WERI-Rb-1 (cell line): ENCODE measurements around the gene PAQR7.

Experiments
- DNase-seq: peaks from one replicate; pipeline ENCODE4 v3.0.0-alpha.2; 2020
- H3K27ac ChIP-seq: fragments of 250-450 bp; sonication (Bioruptor Pico); 2 replicates; pipeline ENCODE4 v1.5.1; 2020; ENCODE audit warnings: mild to moderate bottlenecking, moderate library complexity
- H3K27me3 ChIP-seq: fragments of 250-450 bp; sonication (Bioruptor Pico); 2 replicates; pipeline ENCODE4 v1.5.1; 2021; ENCODE audit warnings: mild to moderate bottlenecking, low read depth, moderate library complexity; ENCODE audit not compliant: insufficient read depth, severe bottlenecking
- H3K36me3 ChIP-seq: fragments of 250-450 bp; sonication (Bioruptor Pico); 2 replicates; pipeline ENCODE4 v1.5.1; 2020; ENCODE audit warnings: mild to moderate bottlenecking, moderate library complexity
- H3K4me3 ChIP-seq: 2 replicates; pipeline ENCODE4 v1.5.1; 2011; ENCODE audit warnings: low read depth, mild to moderate bottlenecking, control low read depth, low read length
- H3K9me3 ChIP-seq: fragments of 250-450 bp; sonication (Bioruptor Pico); 2 replicates; pipeline ENCODE4 v1.5.1; 2021; ENCODE audit warnings: mild to moderate bottlenecking, moderate library complexity; ENCODE audit not compliant: severe bottlenecking
- CTCF ChIP-seq: IDR thresholded peaks from 2 replicates; pipeline ENCODE4 v1.5.1; 2011; ENCODE audit warnings: low read depth, mild to moderate bottlenecking, control low read depth, inconsistent platforms, low read length

Gene PAQR7

GRCh38 chr1:25875154-25875855 lies at the start of gene PAQR7:
Gene PAQR7, minus strand, starts transcription at chr1:25875708. Its CDS starts 11,869 bp downstream, at chr1:25863839.
- H3K4me3 ChIP-seq: peak within 1 kb of the TSS; percentile 56
- 0 out of 2 replicates have a peak, but pooled peaks have one; percentile 5 for TF ChIP-seq CTCF
- peaks cover 4% of the 10 kb centered on the region; the same call in 1 of the 2 replicates for H3K36me3 ChIP-seq
- H3K27me3 ChIP-seq: no peaks in the 10 kb centered on the region
- H3K27ac ChIP-seq: peak within 1 kb of the TSS; percentile 61
- peak; percentile 85 for DNase-seq
- no peaks in the 10 kb centered on the region for H3K9me3 ChIP-seq

- no peaks in the 10 kb centered on the region for H3K27me3 ChIP-seq
- H3K27ac ChIP-seq: no peak overlapping the region
- DNase-seq: no peak
- no peak overlapping the region for H3K4me3 ChIP-seq
- no peaks in the 10 kb centered on the region for H3K9me3 ChIP-seq
- no peaks in the 10 kb centered on the region for H3K36me3 ChIP-seq
- TF ChIP-seq CTCF: no peak
These were observed 48.9 kb upstream of the PAQR7 start for GRCh38 chr1:25924454-25924853.

- Histone ChIP-seq H3K27me3 (no peaks in the 10 kb centered on the region), H3K36me3 (no peaks in the 10 kb centered on the region), H3K27ac (no peak overlapping the region), H3K9me3 (no peaks in the 10 kb centered on the region), H3K4me3 (no peak overlapping the region)
- TF ChIP-seq CTCF: no peak
- no peak for DNase-seq
These were observed 47.6 kb upstream of the PAQR7 start for GRCh38 chr1:25922971-25923552.

GRCh38 chr1:25922056-25922970 lies 46.8 kb upstream of the PAQR7 start:
- H3K27me3 ChIP-seq: no peaks in the 10 kb centered on the region
- no peak for DNase-seq
- no peaks in the 10 kb centered on the region for H3K36me3 ChIP-seq
- no peak overlapping the region for H3K4me3 ChIP-seq
- TF ChIP-seq CTCF: no peak
- no peaks in the 10 kb centered on the region for H3K9me3 ChIP-seq
- no peak overlapping the region for H3K27ac ChIP-seq

- Histone ChIP-seq H3K36me3 (no peaks in the 10 kb centered on the region), H3K4me3 (no peak overlapping the region), H3K27ac (no peak overlapping the region), H3K27me3 (no peaks in the 10 kb centered on the region), H3K9me3 (peaks cover 2% of the 10 kb centered on the region)
- DNase-seq: no peak
- TF ChIP-seq CTCF: no peak
These were observed 43.1 kb upstream of the PAQR7 start for GRCh38 chr1:25918615-25919014.
